Activated T-cell treated with anti-CD3 and anti-CD28 coated beads, Interleukin-2, amount 50 U/mL, for 48 hours (primary cell): ENCODE measurements around the gene SARS1.
A peak's percentile ranks its signal among the peaks of the same experiment; 100 is the strongest.
"Not testable (repeated sequence)": the region's sequence is repeated elsewhere in the genome, so short reads cannot be mapped to it uniquely, and the experiment has no call there.

Experiments
- DNase-seq, 2 experiments: peaks; one replicate each; pipeline ENCODE4 v3.0.0-alpha.2; 2020

Gene SARS1

GRCh38 chr1:109193653-109194590, 19.8 kb upstream of the SARS1 start:
- DNase-seq: peak; percentile 84 to 89

- peak; percentile 55 to 59 for DNase-seq
These were observed 16.3 kb upstream of the SARS1 start for GRCh38 chr1:109197158-109198042.

GRCh38 chr1:109198043-109198695, 15.5 kb upstream of the SARS1 start:
- DNase-seq: no peak

- no peak for DNase-seq
These were observed 15.0 kb upstream of the SARS1 start for GRCh38 chr1:109198745-109199144.

- DNase-seq: peak in 1 of 2 experiments; percentile 35
These were observed 14.0 kb upstream of the SARS1 start for GRCh38 chr1:109199710-109200109.

- DNase-seq: peak; percentile 84 to 85
These were observed 12.5 kb upstream of the SARS1 start for GRCh38 chr1:109201123-109201703.

GRCh38 chr1:109204484-109204883, 9.2 kb upstream of the SARS1 start:
- no peak for DNase-seq

GRCh38 chr1:109206339-109206738, 7.4 kb upstream of the SARS1 start:
- DNase-seq: no peak

- no peak for DNase-seq
These were observed 6.1 kb upstream of the SARS1 start for GRCh38 chr1:109207467-109208103.

- no peak for DNase-seq
These were observed 5.3 kb upstream of the SARS1 start for GRCh38 chr1:109208394-109208793.

GRCh38 chr1:109208836-109209463, 4.8 kb upstream of the SARS1 start:
- no peak for DNase-seq

- DNase-seq: no peak
These were observed 3.7 kb upstream of the SARS1 start for GRCh38 chr1:109210058-109210457.

GRCh38 chr1:109213345-109213823, 334 bp upstream of the SARS1 start:
- DNase-seq: no peak

- DNase-seq: peak; percentile 49 to 58
These were observed 1.2 kb downstream of the SARS1 start for GRCh38 chr1:109214695-109215623.

- DNase-seq: no peak
These were observed 2.9 kb downstream of the SARS1 start for GRCh38 chr1:109216662-109217061.

GRCh38 chr1:109218516-109218915, 4.8 kb downstream of the SARS1 start:
- no peak for DNase-seq

- not testable (repeated sequence) for DNase-seq
These were observed 7.5 kb downstream of the SARS1 start for GRCh38 chr1:109221201-109221600.

- no peak for DNase-seq
These were observed 11.6 kb downstream of the SARS1 start for GRCh38 chr1:109225308-109225707.

GRCh38 chr1:109225711-109226445, 12.2 kb downstream of the SARS1 start:
- no peak for DNase-seq

GRCh38 chr1:109228167-109228566, 14.4 kb downstream of the SARS1 start:
- DNase-seq: no peak
